GM23248 (cell line): ENCODE measurements around the gene SUN5. TPM values are rescaled to one million over a fixed set of nuclear protein-coding genes. Genes with fewer than 3 reads are reported as not detected.
A peak's percentile ranks its signal among the peaks of the same experiment; 100 is the strongest.

ENCODE experiments used
- DNase-seq: peaks from one replicate; pipeline ENCODE4 v3.0.0-alpha.2; 2015
- H2AFZ ChIP-seq: fragments of 200-600 bp; sonication (generic); 2 replicates; pipeline ENCODE4 v1.6.1; 2016; ENCODE audit warnings: antibody characterized with exemption
- H3F3A ChIP-seq: fragments of 200-600 bp; sonication (generic); 2 replicates; pipeline ENCODE4 v1.6.1; 2016; ENCODE audit warnings: mild to moderate bottlenecking, antibody characterized with exemption, mixed run types; ENCODE audit not compliant: insufficient read depth
- H3K27ac ChIP-seq: fragments of 200-600 bp; sonication (generic); 2 replicates; pipeline ENCODE4 v1.5.1; 2016; ENCODE audit warnings: mild to moderate bottlenecking
- H3K27me3 ChIP-seq: fragments of 200-600 bp; sonication (generic); replicated peaks from 2 replicates; pipeline ENCODE4 v1.6.1; 2016; ENCODE audit warnings: mild to moderate bottlenecking; ENCODE audit not compliant: insufficient read depth
- H3K36me3 ChIP-seq: fragments of 200-600 bp; sonication (generic); 2 replicates; pipeline ENCODE4 v1.6.1; 2016; ENCODE audit warnings: low read depth, mild to moderate bottlenecking
- H3K4me1 ChIP-seq: fragments of 200-600 bp; sonication (generic); 2 replicates; pipeline ENCODE4 v1.6.1; 2016; ENCODE audit warnings: mild to moderate bottlenecking; ENCODE audit not compliant: insufficient read depth
- H3K4me2 ChIP-seq: fragments of 200-600 bp; sonication (generic); one replicate; pipeline ENCODE4 v1.6.1; 2016; ENCODE audit warnings: mild to moderate bottlenecking; ENCODE audit not compliant: unreplicated experiment
- H3K4me3 ChIP-seq: fragments of 200-600 bp; sonication (generic); 2 replicates; pipeline ENCODE4 v1.5.1; 2016; ENCODE audit warnings: mild to moderate bottlenecking
- H3K79me2 ChIP-seq: fragments of 200-600 bp; sonication (generic); 2 replicates; pipeline ENCODE4 v1.6.1; 2016; ENCODE audit warnings: mild to moderate bottlenecking; ENCODE audit not compliant: insufficient read depth
- H3K9ac ChIP-seq: fragments of 200-600 bp; sonication (generic); 2 replicates; pipeline ENCODE4 v1.6.1; 2016; ENCODE audit warnings: mild to moderate bottlenecking
- H3K9me2 ChIP-seq: fragments of 200-600 bp; sonication (generic); 2 replicates; pipeline ENCODE4 v1.6.1; 2016; ENCODE audit warnings: mixed run types, mild to moderate bottlenecking, moderate library complexity; ENCODE audit not compliant: insufficient read depth
- H3K9me3 ChIP-seq: fragments of 200-600 bp; sonication (generic); one replicate; pipeline ENCODE4 v1.6.1; 2017; ENCODE audit warnings: low read depth
- H4K20me1 ChIP-seq: fragments of 200-600 bp; sonication (generic); 2 replicates; pipeline ENCODE4 v1.6.0; 2016; ENCODE audit not compliant: insufficient read depth
- EZH2 ChIP-seq: fragments of 200-600 bp; sonication (generic); IDR thresholded peaks from 2 replicates; pipeline ENCODE4 v1.6.1; 2018; ENCODE audit warnings: antibody characterized with exemption, mild to moderate bottlenecking; ENCODE audit not compliant: insufficient read depth, poor library complexity, severe bottlenecking
- EZH2phosphoT487 ChIP-seq: fragments of 200-600 bp; sonication (generic); IDR thresholded peaks from 2 replicates; pipeline ENCODE4 v1.6.1; 2018; ENCODE audit warnings: antibody characterized with exemption, moderate library complexity, mild to moderate bottlenecking, low read depth; ENCODE audit not compliant: insufficient read depth
- WGBS, 2 experiments: methylation state at CpG; one replicate each; pipeline ENCODE4 v1.1.6; 2015 to 2017; ENCODE audit warnings: low lambda C conversion rate in 2 of 2, low coverage in 1 of 2; ENCODE audit errors: missing lambda C conversion rate in 2 of 2; 5-methylcytosine and 5-hydroxymethylcytosine counted together
- in situ Hi-C: fragments of 300-500 bp; cut with MboI; formaldehyde crosslinking; loops from 2 replicates; pipeline ENCODE4 v1.15.0; 2020
- polyA plus RNA-seq: library from polyadenylated mRNA; unstranded; fragments of >200 nt; fragmentation: Nextera tagmentation; extraction: Ambion mirVana; gene quantifications from 2 replicates; pipeline ENCODE4 v1.2.1, GENCODE V29; 2016
- total RNA-seq: library from RNA; depleted of rRNA; stranded (reverse); fragments of >200 nt; shearing (Covaris generic); gene quantifications from 2 replicates; pipeline ENCODE4 v1.2.3, GENCODE V29; 2014

Gene SUN5
- total and polyA plus RNA-seq, 2 experiments from 2014 or later = not detected

DNA sequence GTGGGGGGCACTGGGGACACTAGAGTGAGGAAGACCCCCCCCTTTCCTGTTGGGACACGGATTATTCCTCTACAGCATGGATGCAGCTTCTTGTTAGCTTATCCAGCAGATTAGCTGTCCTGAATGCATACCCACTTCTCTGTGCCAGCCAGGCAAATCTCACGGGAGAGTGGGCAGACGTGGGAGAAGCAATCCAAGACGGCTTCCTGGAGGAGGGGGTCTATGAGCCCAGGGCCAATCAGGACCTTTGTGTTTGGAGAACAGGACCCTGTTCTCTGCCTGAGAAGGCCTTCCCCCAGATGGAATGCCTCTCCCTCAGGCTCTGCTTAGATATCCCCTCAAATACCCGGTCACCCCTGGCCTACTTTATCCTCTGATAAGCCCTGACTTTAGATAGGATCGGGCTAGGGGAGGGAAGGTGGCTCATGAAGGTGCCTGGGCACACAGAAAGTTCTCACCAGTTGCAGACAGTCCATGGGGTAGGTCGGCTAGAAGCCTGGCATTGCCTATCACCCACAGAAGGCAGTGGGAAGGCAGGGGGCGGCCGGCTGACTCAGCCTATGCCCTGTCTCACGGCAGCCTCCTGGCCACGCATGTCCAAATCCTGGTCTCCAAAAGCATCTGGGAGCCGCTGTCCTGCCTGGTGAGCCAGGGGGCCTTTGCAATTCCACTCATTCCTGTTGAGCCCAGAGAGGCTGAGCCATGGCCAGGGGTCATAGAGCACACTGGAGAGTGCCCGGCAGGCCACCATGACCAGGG is 34.7 kb downstream of the SUN5 start:
- TF ChIP-seq EZH2 (no peak), EZH2phosphoT487 (no peak)
- H3F3A ChIP-seq = no peaks in the 10 kb centered on the region
- no peak for DNase-seq
- in situ Hi-C loops = no loop called here
- H4K20me1 ChIP-seq = no peaks in the 10 kb centered on the region
- no peak overlapping the region for H2AFZ ChIP-seq
- no peak overlapping the region for H3K9ac ChIP-seq
- peaks cover 20% of the 10 kb centered on the region for H3K27me3 ChIP-seq
- H3K4me3 ChIP-seq = no peak overlapping the region
- 68 to 73% methylated on average over 11 to 12 of the region's 13 CpGs for WGBS, 2 experiments
- no peaks in the 10 kb centered on the region for H3K36me3 ChIP-seq
- no peaks in the 10 kb centered on the region for H3K79me2 ChIP-seq
- no peak overlapping the region for H3K4me2 ChIP-seq
- no peak overlapping the region for H3K27ac ChIP-seq
- no peaks in the 10 kb centered on the region for H3K9me2 ChIP-seq
- H3K4me1 ChIP-seq = no peaks in the 10 kb centered on the region
- H3K9me3 ChIP-seq = no peaks in the 10 kb centered on the region

DNA sequence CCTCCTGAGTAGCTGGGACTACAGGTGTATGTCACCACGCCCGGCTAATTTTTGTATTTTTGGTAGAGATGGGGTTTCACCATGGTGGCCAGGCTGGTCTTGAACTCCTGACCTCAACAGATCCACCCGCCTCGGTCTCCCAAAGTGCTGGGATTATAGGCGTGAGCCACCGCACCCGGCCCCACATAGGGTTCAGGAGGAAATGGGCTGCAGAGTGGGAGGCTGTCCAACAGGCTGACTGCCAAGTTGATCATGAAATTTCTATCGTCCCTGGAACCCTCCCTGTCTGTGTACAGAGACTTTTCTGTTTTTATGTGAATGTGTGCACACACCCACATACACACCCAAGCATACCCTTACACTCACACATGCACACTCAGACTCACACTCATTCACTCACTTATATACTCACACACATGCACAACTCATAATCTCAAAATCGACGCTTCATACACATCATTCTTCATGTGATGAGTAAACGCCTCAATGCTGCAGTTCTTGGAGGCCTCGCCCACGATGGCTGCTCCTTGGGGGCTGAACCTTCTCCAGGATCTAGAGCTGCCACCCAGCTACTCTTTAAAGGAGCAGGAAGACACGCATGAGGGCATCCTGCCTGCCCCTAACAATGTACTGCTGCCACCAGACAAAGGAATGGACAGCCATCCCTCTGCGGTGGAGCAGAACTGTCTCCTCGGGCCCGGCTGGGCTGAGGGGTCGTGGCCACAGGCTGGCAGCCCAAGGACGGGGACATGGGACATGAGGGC is 35.6 kb downstream of the SUN5 start:
- DNase-seq = peak; percentile 37
- H3K36me3 ChIP-seq = no peaks in the 10 kb centered on the region
- H3K9me3 ChIP-seq = no peaks in the 10 kb centered on the region
- H3K4me3 ChIP-seq = no peak overlapping the region
- H3K4me1 ChIP-seq = no peaks in the 10 kb centered on the region
- H3K9me2 ChIP-seq = no peaks in the 10 kb centered on the region
- H3K27me3 ChIP-seq = peaks cover 24% of the 10 kb centered on the region
- no peaks in the 10 kb centered on the region for H3F3A ChIP-seq
- H2AFZ ChIP-seq = no peak overlapping the region
- in situ Hi-C loops = no loop called here
- no peak overlapping the region for H3K27ac ChIP-seq
- H4K20me1 ChIP-seq = no peaks in the 10 kb centered on the region
- WGBS, 2 experiments = 39 to 42% methylated on average over 17 to 19 of the region's 19 CpGs
- H3K4me2 ChIP-seq = no peak overlapping the region
- no peaks in the 10 kb centered on the region for H3K79me2 ChIP-seq
- TF ChIP-seq EZH2 (no peak), EZH2phosphoT487 (no peak)
- H3K9ac ChIP-seq = no peak overlapping the region

DNA sequence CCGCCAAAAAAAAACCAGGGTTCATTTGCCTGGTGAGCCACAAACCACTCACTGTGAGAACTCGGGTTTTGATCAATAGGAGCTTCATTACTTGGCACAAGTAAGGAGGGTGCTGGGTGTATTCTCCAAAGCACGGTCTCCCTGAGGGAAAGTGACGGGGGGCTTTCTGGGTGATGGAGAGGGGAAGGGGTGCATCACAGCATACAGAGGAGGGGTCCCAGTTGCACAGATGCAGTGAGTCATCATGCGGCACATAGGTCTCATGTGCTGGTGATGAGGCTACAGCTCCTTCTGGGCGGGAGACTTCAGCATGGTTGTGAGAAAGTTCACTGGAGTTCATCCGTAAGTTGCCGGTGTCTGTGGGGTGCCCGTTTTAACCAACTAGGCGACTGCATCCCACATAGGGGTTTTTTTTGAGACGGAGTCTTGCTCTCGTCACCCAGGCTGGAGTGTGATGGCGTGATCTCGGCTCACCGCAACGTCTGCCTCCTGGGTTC is 36.2 kb downstream of the SUN5 start:
- Histone ChIP-seq H4K20me1 (no peaks in the 10 kb centered on the region), H3K4me3 (no peak overlapping the region), H3K79me2 (no peaks in the 10 kb centered on the region), H3K36me3 (no peaks in the 10 kb centered on the region), H3K9me3 (no peaks in the 10 kb centered on the region), H3K9me2 (no peaks in the 10 kb centered on the region), H3K27ac (no peak overlapping the region), H3F3A (no peaks in the 10 kb centered on the region), H2AFZ (no peak overlapping the region), H3K27me3 (peaks cover 24% of the 10 kb centered on the region; the same call in 1 of the 2 replicates), H3K4me1 (no peaks in the 10 kb centered on the region), H3K4me2 (no peak overlapping the region), H3K9ac (no peak overlapping the region)
- TF ChIP-seq EZH2 (no peak), EZH2phosphoT487 (no peak)
- in situ Hi-C loops = no loop called here
- no peak for DNase-seq
- 62 to 63% methylated on average over 16 of the region's 16 CpGs for WGBS, 2 experiments

DNA sequence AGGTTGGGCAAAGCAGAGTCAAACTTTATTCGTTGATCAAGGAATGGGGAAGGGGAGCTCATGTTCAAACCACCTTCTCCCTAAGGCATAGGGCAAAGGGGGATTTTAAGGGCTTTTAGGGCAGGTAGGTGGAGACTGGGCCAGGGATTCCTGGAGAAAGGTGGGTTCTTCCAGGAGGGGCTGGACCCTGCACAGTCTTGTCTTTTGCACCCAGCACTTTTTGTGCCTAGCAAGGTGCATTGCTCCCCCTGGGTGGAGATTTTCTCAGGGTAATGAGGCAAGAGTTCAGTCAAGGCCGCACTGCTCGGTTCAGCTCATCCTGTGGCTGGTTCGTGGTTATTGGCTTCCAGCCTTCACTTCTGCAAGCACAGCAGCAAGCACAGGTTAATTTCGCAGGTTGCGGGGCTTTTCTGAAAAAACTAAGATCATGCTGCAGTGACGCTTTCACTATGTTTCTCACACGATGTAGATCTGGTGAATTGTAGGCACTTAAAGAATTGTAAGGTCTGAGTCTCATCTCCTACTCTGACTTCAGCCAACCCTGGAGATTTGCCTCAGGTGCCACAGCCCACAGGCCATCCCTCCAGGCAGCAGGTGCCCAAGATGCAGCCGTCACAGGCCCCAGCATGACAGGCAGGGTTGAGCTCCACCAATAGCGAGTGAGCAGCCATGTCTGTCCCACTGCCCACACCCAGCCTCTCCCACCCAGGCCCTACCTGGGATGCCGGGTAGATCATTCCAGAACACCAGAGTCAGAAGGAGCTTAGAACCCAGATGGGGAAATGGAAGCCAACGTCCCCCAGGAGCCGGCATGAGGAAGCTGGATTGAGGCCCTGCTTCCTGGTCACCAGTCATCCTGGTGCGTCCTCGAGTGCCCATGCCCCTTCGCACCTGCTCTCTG is 37.1 kb downstream of the SUN5 start:
- H3K4me3 ChIP-seq = no peak overlapping the region
- WGBS, 2 experiments = 68 to 70% methylated on average over 16 of the region's 16 CpGs
- in situ Hi-C loops = no loop called here
- no peak for DNase-seq
- H3K9me3 ChIP-seq = no peaks in the 10 kb centered on the region
- no peak overlapping the region for H3K27ac ChIP-seq
- no peak overlapping the region for H3K4me2 ChIP-seq
- H3K9ac ChIP-seq = no peak overlapping the region
- H4K20me1 ChIP-seq = no peaks in the 10 kb centered on the region
- no peaks in the 10 kb centered on the region for H3K4me1 ChIP-seq
- H3K79me2 ChIP-seq = no peaks in the 10 kb centered on the region
- H2AFZ ChIP-seq = no peak overlapping the region
- H3K9me2 ChIP-seq = no peaks in the 10 kb centered on the region
- H3F3A ChIP-seq = no peaks in the 10 kb centered on the region
- H3K27me3 ChIP-seq = peaks cover 24% of the 10 kb centered on the region
- TF ChIP-seq EZH2phosphoT487 = no peak
- TF ChIP-seq EZH2 = no peak
- no peaks in the 10 kb centered on the region for H3K36me3 ChIP-seq
